ENCODE results near the gene TLN1. TPM values are rescaled to one million over a fixed set of nuclear protein-coding genes. Genes with fewer than 3 reads are reported as not detected.
A peak's percentile ranks its signal among the peaks of the same experiment; 100 is the strongest.

TLN1 gene
- total RNA-seq, 3 donors from 2014 or later: 163 to 497 (median 215) TPM

- Histone ChIP-seq H3K36me3 (peaks cover 33% of the 10 kb centered on the region), H3K4me1 (no peaks in the 10 kb centered on the region), H3K27me3 (no peaks in the 10 kb centered on the region), H3K9me3 (no peaks in the 10 kb centered on the region), H3K4me3 (no peak overlapping the region), H3K27ac (no peak overlapping the region)
- intact Hi-C loops (cut with DNase I; ENCODE audit: low total_unique reads): no loop called here
- DNase-seq (ENCODE audit: low spot score in 2 of 2): no peak
- TF ChIP-seq CTCF (IDR thresholded peaks at IDR 0.05) (no peak), POLR2AphosphoS5 (IDR thresholded peaks at IDR 0.05) (no peak), POLR2A (IDR thresholded peaks at IDR 0.05) (no peak)
Observed at GRCh38 chr9:35705836-35706430, 26.1 kb downstream of the TLN1 start.

GRCh38 chr9:35705372-35705771, 26.6 kb downstream of the TLN1 start:
- no peaks in the 10 kb centered on the region for H3K9me3 ChIP-seq
- H3K4me1 ChIP-seq: no peaks in the 10 kb centered on the region
- no peak overlapping the region for H3K27ac ChIP-seq
- H3K36me3 ChIP-seq: peaks cover 29% of the 10 kb centered on the region
- no peak for DNase-seq (ENCODE audit: low spot score in 2 of 2)
- H3K4me3 ChIP-seq: no peak overlapping the region
- TF ChIP-seq POLR2A (IDR thresholded peaks at IDR 0.05) (no peak), POLR2AphosphoS5 (IDR thresholded peaks at IDR 0.05) (no peak), CTCF (IDR thresholded peaks at IDR 0.05) (no peak)
- intact Hi-C loops (cut with DNase I; ENCODE audit: low total_unique reads): no loop called here
- no peaks in the 10 kb centered on the region for H3K27me3 ChIP-seq

GRCh38 chr9:35703906-35704672, 27.9 kb downstream of the TLN1 start:
- no peak for DNase-seq (ENCODE audit: low spot score in 2 of 2)
- H3K27ac ChIP-seq: peak overlapping the region in 1 of 2 donors; percentile 7
- TF ChIP-seq POLR2A (IDR thresholded peaks at IDR 0.05) (no peak), CTCF (IDR thresholded peaks at IDR 0.05) (no peak), POLR2AphosphoS5 (IDR thresholded peaks at IDR 0.05) (peak in 1 of 3 donors; percentile 7)
- no peaks in the 10 kb centered on the region for H3K27me3 ChIP-seq
- no peak overlapping the region for H3K4me3 ChIP-seq
- intact Hi-C loops (cut with DNase I; ENCODE audit: low total_unique reads): no loop called here
- no peaks in the 10 kb centered on the region for H3K9me3 ChIP-seq
- peaks cover 26% of the 10 kb centered on the region for H3K36me3 ChIP-seq
- no peaks in the 10 kb centered on the region for H3K4me1 ChIP-seq

- no peaks in the 10 kb centered on the region for H3K27me3 ChIP-seq
- peaks cover 39% of the 10 kb centered on the region for H3K36me3 ChIP-seq
- no peak overlapping the region for H3K27ac ChIP-seq
Observed at GRCh38 chr9:35702696-35703095, 29.3 kb downstream of the TLN1 start.

More at GRCh38 chr9:35702696-35703095, 29.3 kb downstream of the TLN1 start:
- DNase-seq (ENCODE audit: low spot score in 2 of 2): no peak
- TF ChIP-seq POLR2A (IDR thresholded peaks at IDR 0.05): no peak
- no peak for TF ChIP-seq CTCF (IDR thresholded peaks at IDR 0.05)
- no peak for TF ChIP-seq POLR2AphosphoS5 (IDR thresholded peaks at IDR 0.05)
- no peak overlapping the region for H3K4me3 ChIP-seq
- no peaks in the 10 kb centered on the region for H3K4me1 ChIP-seq
- H3K9me3 ChIP-seq: no peaks in the 10 kb centered on the region
- intact Hi-C loops (cut with DNase I; ENCODE audit: low total_unique reads): no loop called here

All from breast epithelium (tissue), 4 donors.